Measurements from ENCODE around the gene SLC41A2.
"Not testable (repeated sequence)": the region's sequence is repeated elsewhere in the genome, so short reads cannot be mapped to it uniquely, and the experiment has no call there.

Gene SLC41A2

GRCh38 chr12:104958001-104958804 lies at the start of gene SLC41A2:
TSS of gene SLC41A2 (minus strand) at chr12:104958290. CDS start at chr12:104928527, 29,763 bp downstream.
- peak; percentile 69 for DNase-seq (ENCODE audit: low read depth)

GRCh38 chr12:105001476-105001875 lies 43.4 kb upstream of the SLC41A2 start:
- no peak for DNase-seq (ENCODE audit: low read depth)

GRCh38 chr12:104999347-104999685 lies 41.2 kb upstream of the SLC41A2 start:
- DNase-seq (ENCODE audit: low read depth), result no peak

GRCh38 chr12:104998423-104999346 lies 40.6 kb upstream of the SLC41A2 start:
- DNase-seq (ENCODE audit: low read depth), result no peak

- DNase-seq (ENCODE audit: low read depth), result no peak
Measured at GRCh38 chr12:104997541-104997940, 39.5 kb upstream of the SLC41A2 start.

GRCh38 chr12:104994336-104994735 lies 36.2 kb upstream of the SLC41A2 start:
- DNase-seq (ENCODE audit: low read depth), result no peak

- DNase-seq (ENCODE audit: low read depth), result no peak
Measured at GRCh38 chr12:104991565-104992128, 33.6 kb upstream of the SLC41A2 start.

GRCh38 chr12:104990950-104991349 lies 32.9 kb upstream of the SLC41A2 start:
- no peak for DNase-seq (ENCODE audit: low read depth)

GRCh38 chr12:104986022-104986941 lies 28.2 kb upstream of the SLC41A2 start, which contains the start of gene NOPCHAP1:
TSS of gene NOPCHAP1 (plus strand) at chr12:104986316. CDS start at chr12:104986353, 37 bp downstream.
- DNase-seq (ENCODE audit: low read depth), result peak; percentile 84

- no peak for DNase-seq (ENCODE audit: low read depth)
Measured at GRCh38 chr12:104985206-104985605, 27.1 kb upstream of the SLC41A2 start.

GRCh38 chr12:104977688-104978087 lies 19.6 kb upstream of the SLC41A2 start:
- DNase-seq (ENCODE audit: low read depth), result not testable (repeated sequence)

- no peak for DNase-seq (ENCODE audit: low read depth)
Measured at GRCh38 chr12:104976703-104977102, 18.6 kb upstream of the SLC41A2 start.

- DNase-seq (ENCODE audit: low read depth), result no peak
Measured at GRCh38 chr12:104975587-104976343, 17.7 kb upstream of the SLC41A2 start.

GRCh38 chr12:104974626-104975290 lies 16.7 kb upstream of the SLC41A2 start:
- DNase-seq (ENCODE audit: low read depth), result no peak

GRCh38 chr12:104973250-104973649 lies 15.2 kb upstream of the SLC41A2 start:
- DNase-seq (ENCODE audit: low read depth), result no peak

- no peak for DNase-seq (ENCODE audit: low read depth)
Measured at GRCh38 chr12:104971306-104971705, 13.2 kb upstream of the SLC41A2 start.

GRCh38 chr12:104969343-104969742 lies 11.3 kb upstream of the SLC41A2 start:
- no peak for DNase-seq (ENCODE audit: low read depth)

GRCh38 chr12:104966677-104967076 lies 8.6 kb upstream of the SLC41A2 start:
- DNase-seq (ENCODE audit: low read depth), result no peak

GRCh38 chr12:104964856-104965205 lies 6.7 kb upstream of the SLC41A2 start:
- DNase-seq (ENCODE audit: low read depth), result no peak

- DNase-seq (ENCODE audit: low read depth), result no peak
Measured at GRCh38 chr12:104964167-104964855, 6.2 kb upstream of the SLC41A2 start.

Data from stimulated activated CD8-positive, alpha-beta memory T cell treated with anti-CD3 and anti-CD28 coated beads, Interleukin-4, amount 100 ng/mL, for 24 hours (primary cell).